NT2/D1 (cell line): ENCODE results near the gene EVI2B.
"Not testable (repeated sequence)": the region's sequence is repeated elsewhere in the genome, so short reads cannot be mapped to it uniquely, and the experiment has no call there.

Source experiments
- DNase-seq: peaks from one replicate; pipeline ENCODE4 v3.0.0-alpha.2; 2011; ENCODE audit warnings: low read depth, low spot score
- H3K27me3 ChIP-seq: 2 replicates; pipeline ENCODE4 v1.6.0; 2011; ENCODE audit warnings: mild to moderate bottlenecking; ENCODE audit not compliant: insufficient read length, insufficient read depth
- H3K36me3 ChIP-seq: 2 replicates; pipeline ENCODE4 v1.6.1; 2011; ENCODE audit warnings: mild to moderate bottlenecking, low read length, mixed read lengths; ENCODE audit not compliant: insufficient read depth, insufficient read length
- H3K4me1 ChIP-seq: 2 replicates; pipeline ENCODE4 v1.5.1; 2011; ENCODE audit not compliant: insufficient read depth, insufficient read length
- H3K4me3 ChIP-seq: 2 replicates; pipeline ENCODE4 v1.5.1; 2011; ENCODE audit warnings: low read depth; ENCODE audit not compliant: insufficient read length
- H3K9ac ChIP-seq: 2 replicates; pipeline ENCODE4 v1.6.0; 2011; ENCODE audit warnings: low read depth; ENCODE audit not compliant: insufficient read length
- H3K9me3 ChIP-seq: 2 replicates; pipeline ENCODE4 v1.5.1; 2011; ENCODE audit warnings: mild to moderate bottlenecking, low read length; ENCODE audit not compliant: insufficient read depth
- SUZ12 ChIP-seq: IDR thresholded peaks from 2 replicates; pipeline ENCODE4 v1.6.1; 2011; ENCODE audit not compliant: insufficient read length, insufficient read depth; ENCODE audit errors: extremely low read depth
- YY1 ChIP-seq: IDR thresholded peaks from 2 replicates; pipeline ENCODE4 v1.6.1; 2011; ENCODE audit not compliant: insufficient read length, insufficient read depth
- ZNF274 ChIP-seq: IDR thresholded peaks from 2 replicates; pipeline ENCODE4 v1.6.1; 2011; ENCODE audit warnings: mild to moderate bottlenecking, low read depth, low read length

The EVI2B gene, protein sequence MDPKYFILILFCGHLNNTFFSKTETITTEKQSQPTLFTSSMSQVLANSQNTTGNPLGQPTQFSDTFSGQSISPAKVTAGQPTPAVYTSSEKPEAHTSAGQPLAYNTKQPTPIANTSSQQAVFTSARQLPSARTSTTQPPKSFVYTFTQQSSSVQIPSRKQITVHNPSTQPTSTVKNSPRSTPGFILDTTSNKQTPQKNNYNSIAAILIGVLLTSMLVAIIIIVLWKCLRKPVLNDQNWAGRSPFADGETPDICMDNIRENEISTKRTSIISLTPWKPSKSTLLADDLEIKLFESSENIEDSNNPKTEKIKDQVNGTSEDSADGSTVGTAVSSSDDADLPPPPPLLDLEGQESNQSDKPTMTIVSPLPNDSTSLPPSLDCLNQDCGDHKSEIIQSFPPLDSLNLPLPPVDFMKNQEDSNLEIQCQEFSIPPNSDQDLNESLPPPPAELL

DNA sequence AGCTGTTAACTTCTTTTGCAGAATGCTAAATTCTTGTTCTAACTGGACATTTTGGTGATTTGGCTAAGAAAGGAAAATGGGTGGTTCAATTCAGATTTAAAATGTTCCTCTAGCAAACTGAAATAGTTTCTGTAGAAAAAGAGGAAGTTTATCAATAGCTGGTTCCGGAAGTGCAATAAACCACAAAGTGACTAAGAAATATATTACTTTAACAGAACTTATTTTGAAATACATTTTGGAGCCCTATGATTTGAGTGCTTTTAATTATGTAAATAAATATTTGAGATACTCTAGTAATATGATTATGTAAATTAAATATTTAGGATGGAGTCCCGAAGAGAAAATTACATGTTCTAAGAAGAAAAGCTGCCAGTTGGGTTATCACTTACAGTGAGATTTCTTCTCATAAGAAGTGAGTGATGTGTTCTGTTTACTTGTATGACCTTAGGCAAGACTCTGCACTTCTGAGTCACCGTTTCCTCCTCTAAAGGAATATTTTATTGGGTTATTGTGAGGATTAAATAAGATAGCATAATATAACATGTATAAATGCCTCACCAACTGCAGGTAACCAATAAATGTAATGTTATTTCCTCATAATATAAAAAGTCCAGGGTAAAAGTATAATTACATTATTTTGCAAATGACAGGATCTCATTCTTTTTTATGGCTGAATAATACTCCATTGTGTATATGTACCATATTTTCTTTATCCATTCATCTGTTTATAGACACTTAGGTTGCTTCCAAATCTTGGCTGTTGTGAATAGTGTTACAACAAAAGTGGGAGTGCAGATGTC is at the start of gene EVI2B:
TSS of gene EVI2B (minus strand) at position 73 of the 800 bp plus-strand sequence. CDS start 8,445 bp downstream, outside the sequence.
- no peaks in the 10 kb centered on the region for H3K9me3 ChIP-seq
- DNase-seq, result no peak
- TF ChIP-seq SUZ12 (no peak), ZNF274 (no peak), YY1 (no peak)
- no peak within 1 kb of the TSS for H3K4me3 ChIP-seq
- no peak within 1 kb of the TSS for H3K9ac ChIP-seq
- no peaks in the 10 kb centered on the region for H3K27me3 ChIP-seq
- H3K4me1 ChIP-seq, result no peaks in the 10 kb centered on the region
- H3K36me3 ChIP-seq, result no peaks in the 10 kb centered on the region

DNA sequence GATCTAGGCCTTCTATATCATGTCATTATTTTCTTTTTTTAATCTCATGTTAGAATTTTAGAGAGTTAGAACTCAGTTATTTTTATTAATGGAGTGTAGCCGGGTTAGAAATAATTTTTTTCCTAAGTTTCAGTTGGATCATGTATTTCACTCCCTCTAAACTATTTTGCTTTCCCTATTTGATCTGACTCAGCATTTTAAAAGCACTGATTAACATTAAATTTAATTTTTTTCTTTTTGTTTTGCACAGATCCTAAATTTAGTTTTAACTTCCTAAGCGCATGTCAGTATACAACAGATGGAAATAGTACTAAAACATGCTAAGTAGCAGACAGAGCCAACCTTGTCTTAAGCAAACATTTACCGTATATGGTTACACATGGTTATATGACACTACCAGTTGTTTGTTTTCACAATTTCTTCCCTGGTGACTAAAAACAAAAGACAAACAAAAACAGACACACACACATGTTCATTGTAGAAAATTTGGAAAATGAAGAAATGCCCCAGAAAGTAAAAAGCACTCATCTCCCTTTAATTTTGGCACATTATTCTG is 44.1 kb upstream of the EVI2B start:
- Histone ChIP-seq H3K36me3 (peaks cover 10% of the 10 kb centered on the region), H3K27me3 (no peaks in the 10 kb centered on the region), H3K4me3 (no peak overlapping the region), H3K9ac (no peak overlapping the region), H3K9me3 (no peaks in the 10 kb centered on the region), H3K4me1 (no peaks in the 10 kb centered on the region)
- no peak for DNase-seq
- TF ChIP-seq ZNF274, result no peak
- no peak for TF ChIP-seq YY1
- TF ChIP-seq SUZ12, result no peak

DNA sequence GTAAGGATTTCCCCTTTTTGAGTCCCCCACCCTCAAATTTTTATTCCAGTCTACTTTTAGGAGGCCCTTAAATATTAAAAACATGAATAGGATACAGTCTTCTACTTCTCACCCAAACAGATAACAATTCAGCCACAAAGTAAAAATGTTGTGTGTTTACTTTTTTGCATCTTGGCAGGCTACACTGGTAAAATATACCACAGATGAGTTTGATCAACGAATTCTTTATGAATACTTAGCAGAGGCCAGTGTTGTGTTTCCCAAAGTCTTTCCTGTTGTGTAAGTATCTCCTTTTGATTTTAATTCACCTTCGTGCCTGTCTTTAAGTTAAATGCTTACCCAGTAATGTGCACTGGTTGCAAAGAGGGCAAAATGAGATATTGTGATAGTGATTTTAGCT is 43.2 kb upstream of the EVI2B start:
- H3K4me1 ChIP-seq, result no peaks in the 10 kb centered on the region
- H3K36me3 ChIP-seq, result peaks cover 16% of the 10 kb centered on the region
- no peak overlapping the region for H3K4me3 ChIP-seq
- no peak overlapping the region for H3K9ac ChIP-seq
- DNase-seq, result no peak
- TF ChIP-seq ZNF274, result no peak
- no peak for TF ChIP-seq SUZ12
- no peak for TF ChIP-seq YY1
- H3K27me3 ChIP-seq, result no peaks in the 10 kb centered on the region
- H3K9me3 ChIP-seq, result no peaks in the 10 kb centered on the region

DNA sequence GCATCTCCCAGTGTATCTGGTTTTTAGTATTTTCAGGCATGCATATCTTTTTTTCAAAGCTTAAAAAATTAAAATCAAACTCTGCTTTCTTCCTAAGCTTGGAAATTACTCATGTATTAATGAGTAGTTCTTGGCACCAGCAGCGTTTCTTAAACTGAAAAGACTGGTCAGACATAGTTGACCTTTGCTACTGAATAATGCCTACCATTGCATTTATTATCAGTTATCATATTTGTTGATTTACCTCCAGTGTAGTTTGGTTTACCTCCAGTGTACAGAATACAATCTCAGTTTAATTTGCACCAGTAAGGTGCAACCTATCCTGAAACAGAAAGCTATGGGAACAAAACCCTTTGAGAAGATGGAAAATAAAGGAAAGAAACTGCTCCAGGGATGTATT is 42.1 kb upstream of the EVI2B start:
- H3K36me3 ChIP-seq, result peaks cover 17% of the 10 kb centered on the region

DNA sequence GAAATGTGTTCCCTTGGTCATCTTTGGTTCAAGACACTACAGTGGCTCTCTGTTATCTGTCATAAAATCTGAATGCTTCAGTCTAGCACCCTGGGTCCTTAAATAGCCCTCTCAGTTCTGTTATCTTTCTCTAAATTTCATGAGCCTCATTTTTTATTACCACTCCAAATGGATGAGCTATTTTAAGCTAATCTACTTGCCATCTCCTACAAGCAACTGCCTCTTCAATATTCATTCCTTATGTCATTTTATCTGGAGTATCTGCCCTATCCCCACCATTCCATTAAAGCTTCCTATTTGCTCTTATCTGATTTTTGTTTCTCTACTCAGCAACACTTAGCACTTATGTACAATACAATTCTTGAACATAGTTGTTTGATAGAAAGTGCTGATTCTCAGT is 35.6 kb upstream of the EVI2B start:
- H3K9me3 ChIP-seq, result no peaks in the 10 kb centered on the region
- H3K4me1 ChIP-seq, result no peaks in the 10 kb centered on the region
- no peak for DNase-seq
- H3K9ac ChIP-seq, result no peak overlapping the region
- peaks cover 16% of the 10 kb centered on the region for H3K36me3 ChIP-seq
- TF ChIP-seq SUZ12 (no peak), ZNF274 (no peak), YY1 (no peak)
- H3K27me3 ChIP-seq, result no peaks in the 10 kb centered on the region
- no peak overlapping the region for H3K4me3 ChIP-seq

More for the DNA sequence above, 42.1 kb upstream of the EVI2B start:
- Histone ChIP-seq H3K9me3 (no peaks in the 10 kb centered on the region), H3K4me3 (no peak overlapping the region), H3K9ac (no peak overlapping the region), H3K4me1 (no peaks in the 10 kb centered on the region), H3K27me3 (no peaks in the 10 kb centered on the region)
- TF ChIP-seq SUZ12 (no peak), YY1 (no peak), ZNF274 (no peak)
- no peak for DNase-seq

DNA sequence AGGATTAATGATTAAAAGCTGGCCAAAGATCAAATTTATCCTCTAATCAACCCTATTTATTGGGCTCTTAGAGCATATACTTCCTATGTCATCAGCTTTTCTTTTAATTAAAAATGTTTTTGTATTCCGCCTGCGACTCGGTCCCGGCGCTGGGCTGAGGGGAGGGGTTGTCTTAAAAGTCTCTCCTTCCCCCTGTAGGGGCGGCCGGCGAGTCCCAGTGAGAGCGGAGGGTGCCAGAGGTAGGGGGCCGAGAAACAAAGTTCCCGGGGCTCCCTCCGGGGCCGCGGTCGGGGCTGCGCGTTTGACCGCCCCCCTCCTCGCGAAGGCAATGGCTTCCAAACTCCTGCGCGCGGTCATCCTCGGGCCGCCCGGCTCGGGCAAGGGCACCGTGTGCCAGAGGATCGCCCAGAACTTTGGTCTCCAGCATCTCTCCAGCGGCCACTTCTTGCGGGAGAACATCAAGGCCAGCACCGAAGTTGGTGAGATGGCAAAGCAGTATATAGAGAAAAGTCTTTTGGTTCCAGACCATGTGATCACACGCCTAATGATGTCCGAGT is 31.4 kb upstream of the EVI2B start:
- not testable (repeated sequence) for H3K36me3 ChIP-seq, H3K27me3 ChIP-seq, H3K9me3 ChIP-seq, H3K4me3 ChIP-seq, H3K9ac ChIP-seq, DNase-seq, H3K4me1 ChIP-seq

DNA sequence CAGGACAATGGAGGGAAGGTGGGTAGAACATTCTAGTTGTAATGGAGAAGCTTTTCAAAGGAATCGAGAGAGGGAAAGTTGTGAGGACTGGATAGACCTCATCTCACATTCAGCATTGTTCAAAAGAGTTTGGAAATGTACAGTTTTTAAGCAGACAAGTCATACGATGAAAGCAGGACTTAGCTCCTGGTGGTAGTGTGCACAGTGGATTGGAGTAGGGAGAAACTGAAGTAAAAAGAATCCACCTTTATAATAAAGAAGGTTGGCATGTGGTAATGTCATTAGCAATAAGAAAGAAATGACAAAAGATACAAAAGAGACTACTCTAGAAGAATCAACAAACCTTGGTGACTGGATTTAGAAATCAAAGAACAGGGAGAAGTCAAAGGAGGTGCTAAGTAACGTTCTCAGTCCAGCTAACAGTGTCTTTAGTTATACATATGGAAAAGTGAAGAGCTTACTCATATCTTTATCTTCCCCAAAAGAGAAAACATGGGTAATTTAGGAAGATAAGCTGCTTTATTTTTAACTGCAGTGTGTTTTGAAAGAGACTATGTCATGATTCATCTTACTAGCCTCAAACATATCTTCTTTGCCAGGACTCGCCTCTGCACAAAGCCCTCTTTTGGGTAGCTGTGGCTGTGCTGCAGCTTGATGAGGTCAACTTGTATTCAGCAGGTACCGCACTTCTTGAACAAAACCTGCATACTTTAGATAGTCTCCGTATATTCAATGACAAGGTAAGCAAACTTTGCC is 26.2 kb upstream of the EVI2B start:
- H3K36me3 ChIP-seq, result peaks cover 14% of the 10 kb centered on the region

More for the DNA sequence above, 26.2 kb upstream of the EVI2B start:
- Histone ChIP-seq H3K4me3 (no peak overlapping the region), H3K4me1 (no peaks in the 10 kb centered on the region), H3K9me3 (no peaks in the 10 kb centered on the region), H3K9ac (no peak overlapping the region), H3K27me3 (no peaks in the 10 kb centered on the region)
- no peak for DNase-seq
- TF ChIP-seq ZNF274, result no peak
- no peak for TF ChIP-seq YY1
- no peak for TF ChIP-seq SUZ12
